Activated T-helper 9 cell treated with anti-CD3 and anti-CD28 coated beads, Interleukin-2, amount 50 U/mL, for 16 hours (primary cell): ENCODE results near the gene CWC25.
"Not testable (repeated sequence)": the region's sequence is repeated elsewhere in the genome, so short reads cannot be mapped to it uniquely, and the experiment has no call there.

Experiments
- DNase-seq: peaks from one replicate; pipeline ENCODE4 v3.0.0-alpha.2; 2020; ENCODE audit warnings: low read depth

Gene CWC25

DNA sequence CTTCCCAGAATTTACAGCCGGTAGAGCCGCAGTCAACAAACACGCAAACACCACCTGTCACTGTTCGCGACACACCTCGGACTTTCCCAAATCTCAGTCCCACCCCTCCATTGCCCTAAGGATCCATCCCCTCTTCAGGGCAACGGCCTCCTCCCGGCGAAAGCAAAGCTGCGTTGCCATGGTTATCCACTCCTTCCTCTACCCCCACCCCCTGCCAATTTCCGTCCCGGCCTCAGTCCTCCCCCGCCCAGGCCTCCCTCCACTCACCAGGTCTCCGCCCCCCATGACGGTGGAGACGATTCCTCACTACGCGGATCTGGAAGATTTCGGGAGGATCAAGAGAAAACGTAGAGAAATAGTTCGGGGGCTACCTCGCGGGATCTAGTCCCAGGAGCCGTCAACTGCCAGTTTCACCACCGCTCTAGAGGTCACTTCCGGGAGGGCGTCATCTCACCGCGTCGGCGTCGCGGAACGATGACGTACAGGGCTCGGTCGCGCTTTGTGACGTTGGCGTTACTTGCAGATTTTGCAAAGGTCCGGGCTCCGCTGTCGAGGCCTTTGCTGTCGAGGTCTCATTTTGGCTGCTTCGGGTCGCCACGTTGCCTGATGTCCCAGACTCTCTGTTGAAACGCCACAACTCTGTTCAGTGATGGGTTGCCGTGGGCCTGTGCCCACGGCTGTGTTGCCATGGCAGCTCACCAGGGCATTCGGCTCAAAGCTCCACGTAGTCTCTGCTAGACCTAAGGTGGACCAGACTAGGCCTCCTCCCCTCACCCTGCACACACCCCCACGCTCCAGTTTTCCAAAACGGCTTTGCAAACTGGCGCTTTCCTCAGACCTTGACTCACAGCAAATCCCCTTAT is at the start of gene CWC25:
TSS of gene CWC25 (minus strand) at position 423 of the 863 bp plus-strand sequence. CDS start at position 285, 138 bp downstream.
- peak; percentile 95 for DNase-seq

GRCh38 chr17:38873640-38874380 is 48.7 kb upstream of the CWC25 start:
- DNase-seq: no peak

DNA sequence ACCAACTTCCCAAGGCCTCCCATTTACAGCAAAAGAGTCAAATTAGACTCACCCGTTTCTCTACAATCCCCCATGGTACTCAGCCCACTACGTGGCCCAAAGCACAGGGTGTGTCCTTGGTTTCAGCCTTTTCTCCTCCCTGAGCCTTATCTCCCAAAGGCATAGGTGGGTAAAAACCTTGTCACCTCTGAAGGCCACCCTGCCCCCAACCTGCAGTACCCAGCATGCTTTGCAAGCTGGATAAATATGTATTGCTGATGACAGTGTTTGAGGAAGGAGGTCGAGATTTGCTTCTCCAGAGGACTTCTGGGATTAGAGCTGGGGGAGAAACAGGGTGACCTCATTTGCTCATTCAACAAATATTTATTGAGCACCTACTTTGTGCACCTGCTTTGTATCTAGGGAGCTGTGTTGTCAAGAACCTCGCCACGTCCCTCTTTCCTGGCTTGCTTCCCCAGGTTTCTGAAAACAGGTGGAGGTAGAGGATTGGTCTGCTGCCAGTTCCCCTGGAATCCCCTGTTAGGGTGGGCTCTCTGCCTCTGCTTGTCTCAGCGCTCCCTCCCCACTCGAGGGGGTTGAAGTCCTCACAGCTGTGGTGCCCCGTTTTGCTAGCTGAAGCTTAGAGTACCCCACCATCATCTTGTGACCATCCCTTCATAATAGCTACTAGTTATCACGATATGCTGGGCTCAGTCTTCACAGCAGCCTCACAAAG is 47.7 kb upstream of the CWC25 start:
- DNase-seq: no peak

GRCh38 chr17:38872027-38872511 is 46.9 kb upstream of the CWC25 start:
- no peak for DNase-seq

DNA sequence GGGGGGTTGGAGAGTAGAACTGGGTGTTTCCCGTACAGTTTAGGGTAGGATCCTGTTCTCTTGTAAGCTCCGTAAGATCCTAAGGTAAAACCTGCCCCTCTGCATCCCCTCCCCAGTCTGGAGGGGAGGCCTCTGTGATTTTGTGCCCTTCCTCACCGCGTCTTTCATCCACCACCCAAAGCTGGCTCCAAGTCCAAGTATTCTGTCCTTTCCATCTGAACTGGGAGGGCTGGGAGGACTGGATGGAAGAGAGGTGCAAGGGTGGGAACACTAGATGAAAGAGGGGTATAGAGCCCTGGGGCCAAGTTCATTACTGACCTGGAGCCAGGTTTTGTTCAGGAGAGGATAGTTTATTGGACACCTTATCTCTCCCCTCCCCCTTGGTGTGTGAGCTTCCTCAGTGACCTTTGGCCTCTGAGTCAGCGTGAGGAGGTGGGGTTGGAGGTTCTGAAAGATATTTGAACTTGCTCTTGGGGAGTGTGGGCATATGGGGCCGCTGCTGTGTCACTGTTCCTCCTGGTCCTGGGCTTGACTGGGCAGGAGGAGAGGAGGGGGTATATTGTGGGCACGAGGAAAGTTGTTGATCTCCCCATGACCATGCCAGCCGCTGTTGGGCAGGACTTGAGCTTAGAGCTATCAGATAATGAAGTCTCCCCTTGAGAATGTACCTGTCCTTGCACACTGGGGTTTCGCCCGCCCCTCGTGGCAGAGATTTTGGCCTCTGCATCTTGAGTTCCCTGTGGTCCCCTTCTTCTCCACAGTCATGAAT is 46.3 kb upstream of the CWC25 start:
- DNase-seq: peak; percentile 64

GRCh38 chr17:38870259-38871165 is 45.4 kb upstream of the CWC25 start:
- peak; percentile 49 for DNase-seq

DNA sequence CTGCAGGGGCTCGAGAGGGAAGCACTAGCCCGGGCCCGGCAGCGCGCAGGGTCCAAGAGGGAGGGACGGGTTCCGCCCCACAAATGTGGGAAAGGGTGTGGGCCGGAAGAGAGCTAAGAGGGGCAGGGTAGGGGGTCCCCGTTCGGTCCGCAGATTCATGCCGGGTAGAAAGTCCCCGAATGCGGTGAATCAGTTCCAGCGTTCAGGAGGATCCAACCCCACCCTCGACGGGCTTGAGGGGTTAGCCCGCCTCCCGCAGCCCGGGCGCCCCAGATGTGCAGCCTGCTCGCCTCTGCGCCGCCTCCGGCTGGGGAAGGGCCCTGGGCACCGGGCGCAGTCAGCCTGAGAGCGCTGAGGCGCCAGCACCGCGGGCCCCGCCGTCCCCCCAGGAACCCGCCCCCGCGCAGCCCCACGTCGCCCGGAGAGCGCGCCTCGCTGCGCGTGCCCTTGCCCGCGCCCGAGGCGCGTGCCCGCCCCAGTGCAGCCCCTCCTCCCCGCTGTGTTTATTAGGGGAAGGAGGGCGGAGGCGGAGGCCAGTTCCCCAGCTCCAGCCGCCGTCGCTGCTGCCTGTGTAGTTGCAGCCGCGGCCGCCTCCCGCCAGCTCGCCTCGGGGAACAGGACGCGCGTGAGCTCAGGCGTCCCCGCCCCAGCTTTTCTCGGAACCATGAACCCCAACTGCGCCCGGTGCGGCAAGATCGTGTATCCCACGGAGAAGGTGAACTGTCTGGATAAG is 44.6 kb upstream of the CWC25 start, which contains the start of gene LASP1:
TSS of gene LASP1 (plus strand) at position 533 of the 733 bp plus-strand sequence. CDS start at position 665, 132 bp downstream.
- DNase-seq: peak; percentile 80

GRCh38 chr17:38868817-38869525 is 43.9 kb upstream of the CWC25 start:
- peak; percentile 83 for DNase-seq

DNA sequence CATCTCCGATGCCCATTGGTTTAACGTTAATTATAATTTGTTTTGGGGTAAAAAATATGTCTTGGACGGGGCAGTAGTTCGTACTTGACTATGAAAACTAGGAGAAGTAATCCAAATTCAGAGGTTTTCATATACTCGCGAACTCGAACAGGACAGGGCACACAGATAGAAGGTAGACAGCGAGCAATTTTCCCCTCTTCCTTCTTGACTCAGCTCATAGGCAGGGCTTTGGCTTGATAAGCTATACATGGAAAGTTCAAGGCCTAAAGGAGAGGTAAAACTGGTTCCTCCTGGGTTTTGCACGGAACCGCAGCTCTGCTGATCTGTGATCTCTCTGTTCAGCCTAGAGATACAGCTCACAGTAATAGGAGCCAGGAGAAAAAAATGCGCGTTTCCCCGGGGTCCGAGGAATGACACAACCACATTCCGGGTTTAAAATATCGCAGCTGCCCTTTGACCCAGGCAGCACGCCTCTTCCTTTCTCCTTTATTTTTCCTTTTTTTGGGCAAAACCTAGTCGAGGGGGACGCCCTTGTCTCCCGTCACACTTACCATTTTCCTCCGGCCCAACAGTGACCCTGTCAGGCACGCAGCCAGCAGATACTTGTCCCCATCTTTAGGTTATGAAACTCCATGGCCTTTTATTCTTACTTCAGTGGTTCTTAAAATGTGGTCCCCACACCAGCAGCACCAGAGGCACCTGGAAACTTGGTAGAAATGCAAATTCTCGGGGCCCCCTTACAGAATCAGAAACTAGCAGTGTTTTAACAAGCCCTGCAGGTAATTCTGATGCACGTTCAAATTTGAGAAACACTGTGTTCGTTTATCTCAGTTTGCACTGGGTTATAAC is 43.1 kb upstream of the CWC25 start:
- DNase-seq: no peak

GRCh38 chr17:38867179-38867967 is 42.3 kb upstream of the CWC25 start:
- DNase-seq: peak; percentile 47

DNA sequence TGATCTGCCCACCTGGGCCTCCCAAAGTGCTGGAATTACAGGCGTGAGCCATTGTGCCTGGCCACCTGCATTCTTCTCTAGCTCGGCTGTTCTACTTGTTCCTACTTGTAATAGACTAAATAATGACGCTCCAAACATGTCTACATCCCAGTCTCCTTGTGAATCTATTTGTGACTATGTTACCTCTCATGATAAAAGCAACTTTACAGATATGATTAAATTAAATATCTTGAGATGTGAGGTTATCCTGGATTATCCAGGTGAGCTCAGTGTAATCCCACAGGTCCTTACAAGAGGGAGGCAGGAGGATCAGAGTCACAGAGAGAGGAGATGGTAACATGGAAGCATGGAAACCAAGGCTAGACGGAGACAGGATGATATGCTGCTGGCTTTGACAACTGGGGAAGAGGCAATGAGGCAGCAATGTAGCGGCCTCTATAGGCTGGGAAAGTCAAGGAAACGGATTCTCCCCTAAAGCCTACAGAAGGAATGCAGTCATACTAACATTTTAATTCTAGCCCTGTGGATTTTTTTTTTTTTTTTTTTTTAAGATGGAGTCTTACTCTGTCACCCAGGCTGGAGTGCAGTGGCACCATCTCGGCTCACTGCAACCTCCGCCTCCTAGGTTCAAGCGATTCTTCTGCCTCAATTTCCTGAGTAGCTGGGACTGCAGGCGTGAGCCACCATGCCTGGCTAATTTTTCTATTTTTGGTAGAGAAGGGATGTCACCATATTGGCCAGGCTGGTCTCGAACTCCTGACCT is 39.7 kb upstream of the CWC25 start:
- DNase-seq: no peak

DNA sequence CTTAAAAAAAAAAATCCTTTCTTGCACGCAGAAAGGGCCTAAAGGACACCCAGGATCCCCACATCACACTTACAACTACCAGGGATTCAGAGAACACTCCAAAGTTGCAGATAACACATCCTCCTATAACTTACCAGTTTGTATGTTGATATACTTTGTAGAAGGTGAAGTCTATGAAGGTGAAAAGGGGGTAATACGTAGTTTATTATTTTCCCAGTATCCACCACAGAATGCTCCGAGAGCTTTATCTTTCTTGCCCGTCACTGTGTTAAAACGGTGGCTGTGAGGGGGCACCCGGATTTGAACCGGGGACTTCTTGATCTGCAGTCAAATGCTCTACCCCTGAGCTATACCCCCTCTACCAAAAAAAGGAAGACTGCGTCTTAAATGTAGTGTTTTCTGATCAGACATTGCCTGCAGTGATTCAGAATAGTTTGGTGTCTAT is 36.3 kb upstream of the CWC25 start:
- DNase-seq: no peak

- DNase-seq: no peak
These were observed 32.1 kb upstream of the CWC25 start for GRCh38 chr17:38857271-38857670.

- DNase-seq: not testable (repeated sequence)
These were observed 30.1 kb upstream of the CWC25 start for GRCh38 chr17:38855101-38855714.

DNA sequence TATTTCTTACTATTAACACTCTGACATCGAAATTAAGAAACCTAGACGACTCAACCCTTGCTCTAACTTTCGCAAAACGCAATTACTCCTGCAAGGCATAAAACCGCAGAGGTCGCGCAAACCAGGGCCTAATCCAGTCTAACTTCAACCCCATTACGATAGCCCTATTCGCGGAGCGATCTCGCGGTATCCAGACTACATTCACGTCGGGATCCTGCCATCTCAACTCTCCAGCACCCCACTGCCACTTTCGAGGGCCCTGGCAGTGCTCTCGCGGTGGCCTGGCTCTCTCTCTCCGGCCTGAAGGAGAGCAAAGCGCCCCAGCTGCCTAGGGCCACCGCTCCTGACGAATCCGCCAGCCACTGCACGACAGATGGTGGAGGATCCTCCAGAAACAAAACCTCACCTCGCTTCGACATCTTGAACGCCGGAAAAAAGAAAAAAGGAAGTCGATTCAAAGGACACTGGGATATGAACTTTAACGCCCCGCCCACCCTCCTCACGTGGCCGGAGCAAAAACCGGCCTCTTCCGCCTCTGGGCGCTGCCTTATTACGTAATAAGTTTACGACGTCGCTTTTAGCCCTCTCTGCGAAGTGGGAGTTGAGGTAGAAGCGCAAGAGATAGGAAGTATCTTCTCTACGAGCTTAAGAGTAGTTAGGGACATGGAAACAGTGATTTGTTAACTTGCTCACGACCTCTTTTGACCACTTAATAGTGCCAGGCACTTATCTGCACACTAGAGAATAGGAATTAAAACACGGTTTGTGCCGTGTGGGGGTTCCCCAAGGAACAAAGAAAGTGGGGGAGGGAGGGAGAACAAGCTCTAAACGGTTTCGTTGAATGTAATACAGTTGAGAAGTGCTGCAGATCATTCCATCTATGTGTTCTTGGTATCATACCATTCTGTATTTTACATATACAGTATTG is 28.4 kb upstream of the CWC25 start, which contains the start of gene RPL23:
TSS of gene RPL23 (minus strand) at position 430 of the 928 bp plus-strand sequence. CDS start at position 419, 11 bp downstream.
- peak; percentile 82 for DNase-seq
